Activated T-helper 1 cell treated with Interleukin-2 at 50 U/mL for 16 hours (primary cell): Measurements from ENCODE around the gene NFILZ.

Source experiments
- DNase-seq: peaks from one replicate; pipeline ENCODE4 v3.0.0-alpha.2; 2020; ENCODE audit warnings: low read depth

The NFILZ gene, protein sequence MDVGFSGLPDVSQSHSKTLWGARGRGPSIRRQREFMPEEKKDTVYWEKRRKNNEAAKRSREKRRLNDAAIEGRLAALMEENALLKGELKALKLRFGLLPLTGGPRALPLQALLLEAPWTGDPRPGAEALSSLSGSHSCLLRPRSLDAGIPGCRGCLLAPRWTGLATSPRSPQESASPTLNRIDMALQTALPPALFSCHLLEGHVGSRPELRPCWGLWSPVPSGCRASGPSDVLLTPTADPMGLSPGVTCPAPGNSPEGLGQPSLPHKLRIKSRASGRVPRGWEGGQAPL

GRCh38 chr19:8629996-8630683 lies at the start of gene NFILZ:
Gene NFILZ (plus strand): TSS chr19:8630633. CDS start chr19:8676766, 46,133 bp downstream.
- DNase-seq: no peak

GRCh38 chr19:8580710-8581281 lies 49.6 kb upstream of the NFILZ start:
- DNase-seq: peak; percentile 77

GRCh38 chr19:8584965-8585893 lies 45.2 kb upstream of the NFILZ start:
- no peak for DNase-seq

DNA sequence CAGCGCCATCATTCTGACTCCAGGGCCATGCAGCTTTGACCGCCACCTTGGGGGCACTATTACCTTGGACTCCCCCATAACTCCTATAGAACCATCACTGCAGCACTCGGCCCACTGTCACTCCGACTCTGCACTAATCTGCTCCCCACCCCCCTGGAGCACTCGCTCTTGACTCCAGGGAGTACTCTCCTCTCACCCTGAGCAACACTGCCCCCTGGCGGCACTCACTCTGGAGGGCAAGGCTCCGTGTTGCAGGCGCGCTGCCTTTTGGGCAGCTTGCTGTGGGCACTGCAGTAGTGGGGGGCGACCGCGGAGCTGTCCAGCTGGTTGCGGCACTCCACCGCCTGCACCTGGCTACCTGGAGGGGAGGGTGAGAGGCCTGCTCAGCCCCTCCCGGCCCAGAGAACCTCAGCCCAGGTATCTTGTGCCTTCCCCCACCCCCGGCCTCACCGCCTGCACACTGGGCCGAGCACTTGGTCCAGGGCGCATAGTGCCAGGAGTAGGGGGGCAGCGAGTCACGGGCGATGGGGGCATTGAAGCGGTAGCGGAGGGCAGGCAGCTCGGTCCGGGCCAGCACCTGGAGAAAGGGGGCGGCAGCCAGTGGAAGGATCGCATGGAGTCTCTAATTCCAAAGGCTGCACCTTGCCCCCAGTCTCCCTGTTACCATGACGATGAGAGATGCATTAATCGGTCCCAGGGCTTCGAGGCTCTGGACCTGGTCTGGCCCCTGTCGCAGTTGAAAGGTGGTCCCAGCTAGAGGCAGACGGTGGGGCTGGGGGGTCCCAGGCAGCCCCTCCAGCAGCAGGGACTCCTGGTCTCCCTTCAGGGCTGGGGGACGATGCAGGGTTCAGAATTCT lies 44.3 kb upstream of the NFILZ start:
- DNase-seq: peak; percentile 46

GRCh38 chr19:8589177-8589714 lies 41.2 kb upstream of the NFILZ start:
- no peak for DNase-seq

DNA sequence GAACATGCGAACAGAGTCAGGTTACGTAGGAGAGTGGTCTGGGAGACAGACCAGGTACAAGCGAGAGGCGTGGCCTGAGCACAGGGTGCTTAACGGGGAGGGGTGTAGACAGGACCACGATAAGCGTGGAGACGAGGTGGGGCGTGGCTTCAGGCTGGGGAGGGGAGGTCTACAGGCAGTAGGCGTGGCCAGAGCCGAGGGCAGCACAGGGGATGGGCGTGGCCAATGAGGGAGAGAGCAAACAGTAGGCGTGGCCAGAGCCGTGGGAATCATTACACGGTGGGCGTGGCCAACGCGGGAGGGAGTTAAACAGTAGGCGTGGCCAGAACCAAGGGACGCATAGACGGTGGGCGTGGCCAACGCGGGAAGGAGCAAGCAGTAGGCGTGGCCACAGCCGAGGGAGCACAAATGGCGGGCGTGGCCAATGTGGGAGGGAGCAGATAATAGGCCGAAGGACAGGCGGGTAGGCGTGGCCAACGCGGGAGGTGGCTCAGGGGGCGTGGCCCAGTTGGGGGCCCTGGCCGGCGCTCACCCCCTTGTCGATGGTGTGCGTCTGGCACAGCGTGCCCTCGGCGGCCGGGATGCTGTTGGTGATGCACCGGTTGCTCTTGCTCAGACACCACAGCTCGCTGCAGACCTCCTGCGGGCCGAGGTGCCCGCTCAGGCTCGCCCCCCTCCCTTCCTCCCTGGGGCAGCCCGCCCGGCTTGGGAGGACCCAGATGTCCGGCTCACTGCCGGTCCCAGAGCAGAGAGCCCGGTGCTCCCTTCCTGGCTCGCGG lies 38.0 kb upstream of the NFILZ start:
- DNase-seq: peak; percentile 88

GRCh38 chr19:8593931-8594330 lies 36.5 kb upstream of the NFILZ start:
- no peak for DNase-seq

DNA sequence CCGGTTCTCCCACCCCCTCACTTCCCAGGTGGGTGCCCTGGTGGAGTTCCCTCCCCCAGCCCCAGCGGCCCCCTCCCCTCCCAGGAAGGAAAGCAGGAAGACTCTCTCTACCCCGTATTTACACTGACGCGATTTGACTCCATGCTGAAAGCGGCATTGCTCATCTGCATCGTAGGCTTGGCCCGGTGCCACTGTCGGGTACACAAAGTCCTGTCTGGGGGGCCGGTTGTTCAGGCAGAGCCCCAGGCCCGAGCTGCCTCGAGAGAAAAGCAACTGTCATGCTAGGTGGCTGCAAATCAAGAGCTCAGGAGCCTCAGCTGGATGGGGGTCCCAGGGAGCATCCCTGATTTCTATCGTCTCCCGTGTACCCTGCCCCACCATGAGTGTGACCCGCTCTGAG lies 34.8 kb upstream of the NFILZ start:
- no peak for DNase-seq

- no peak for DNase-seq
Observed at GRCh38 chr19:8596168-8596567, 34.3 kb upstream of the NFILZ start.

- no peak for DNase-seq
Observed at GRCh38 chr19:8600064-8600463, 30.4 kb upstream of the NFILZ start.

DNA sequence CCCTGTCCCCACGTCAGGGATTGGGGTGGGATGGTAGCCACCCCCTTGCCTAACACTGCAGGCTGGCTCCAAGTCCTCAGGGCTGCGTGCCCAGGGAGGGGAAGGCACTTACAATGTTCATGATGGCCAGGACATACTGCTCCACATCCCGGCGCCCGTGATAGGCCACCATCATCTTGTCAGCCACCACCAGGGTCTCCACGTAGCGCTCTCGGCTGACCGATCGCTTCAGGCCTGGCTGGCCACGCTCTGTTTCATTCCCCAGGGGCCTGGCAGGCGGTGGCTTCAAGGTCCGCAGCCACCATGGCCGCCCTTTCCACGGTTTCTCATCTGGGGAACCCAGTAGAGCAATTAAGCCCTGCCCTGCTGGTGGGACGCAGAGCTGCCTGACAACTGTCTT lies 29.6 kb upstream of the NFILZ start:
- no peak for DNase-seq

GRCh38 chr19:8601796-8602195 lies 28.6 kb upstream of the NFILZ start:
- no peak for DNase-seq

- no peak for DNase-seq
Observed at GRCh38 chr19:8605514-8605913, 24.9 kb upstream of the NFILZ start.

DNA sequence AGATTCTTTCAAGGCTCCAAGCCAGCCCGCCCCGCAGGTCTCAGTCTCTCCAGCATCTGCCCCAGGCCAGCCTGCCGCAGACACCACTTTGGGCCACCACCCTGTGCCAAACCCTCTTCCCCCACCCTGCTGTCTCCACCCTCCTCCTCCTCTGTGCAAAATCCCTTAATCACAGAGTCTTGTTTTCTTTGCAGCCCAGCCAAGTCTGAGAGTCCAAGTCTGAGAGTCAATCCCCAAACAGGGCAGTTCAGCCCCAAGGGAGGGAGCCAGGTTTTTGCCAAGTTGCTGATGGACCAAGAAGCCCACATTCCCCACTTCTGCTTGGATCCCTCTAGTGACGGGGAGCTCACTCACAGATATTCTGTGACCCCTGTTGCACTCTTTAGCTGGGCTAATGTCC lies 23.0 kb upstream of the NFILZ start:
- no peak for DNase-seq

DNA sequence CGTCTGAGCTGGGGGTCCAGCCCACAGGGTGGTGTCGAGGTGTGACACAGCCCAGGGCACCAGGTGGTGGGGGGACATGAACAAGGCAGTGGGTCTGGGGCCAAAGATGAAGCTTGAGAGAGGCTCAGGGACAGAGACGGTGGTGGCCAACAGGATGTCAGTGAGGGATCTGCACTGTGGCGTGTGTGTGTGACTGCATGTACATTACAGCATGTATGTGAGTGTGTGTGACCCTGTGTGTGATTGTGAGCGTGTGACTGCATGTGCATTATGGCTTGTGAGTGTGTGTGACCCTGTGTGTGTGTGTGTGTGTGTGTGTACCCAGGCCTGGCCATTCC lies 21.5 kb upstream of the NFILZ start:
- no peak for DNase-seq

DNA sequence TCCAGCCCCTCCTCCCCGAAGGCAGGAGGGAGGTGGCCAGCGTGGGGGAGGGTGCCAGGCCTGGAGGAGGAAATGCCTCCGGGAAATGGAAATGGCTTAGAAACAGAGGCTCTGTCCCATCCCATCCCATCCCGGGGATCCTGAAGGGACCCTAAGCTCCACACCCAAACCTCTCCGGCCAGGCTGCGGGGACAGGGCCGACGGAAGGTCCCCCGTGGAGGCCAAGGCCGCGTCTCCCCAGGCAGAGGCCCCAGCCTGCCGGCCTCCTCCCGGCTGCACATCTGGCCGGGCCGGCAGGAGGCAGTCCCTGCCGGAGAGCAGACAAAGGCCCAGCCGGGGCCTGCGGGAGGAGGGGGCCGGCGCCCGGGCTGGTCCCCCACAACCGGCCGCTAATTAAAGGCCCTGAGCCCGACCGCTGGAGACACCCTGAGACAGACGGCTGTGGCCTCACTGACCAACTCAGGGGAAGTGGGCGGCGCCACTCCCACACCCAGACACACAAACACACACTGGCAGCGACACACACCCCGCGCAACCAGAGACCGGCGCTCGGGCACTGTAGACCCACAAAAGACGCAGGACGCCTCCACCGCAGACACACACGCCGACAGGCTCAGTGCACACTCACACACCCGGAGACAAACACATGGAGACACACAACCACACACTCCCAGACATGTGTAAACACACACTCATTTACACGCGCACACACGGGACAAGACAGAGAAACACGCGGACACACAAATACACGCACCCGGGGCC lies 21.0 kb upstream of the NFILZ start:
- DNase-seq: no peak

DNA sequence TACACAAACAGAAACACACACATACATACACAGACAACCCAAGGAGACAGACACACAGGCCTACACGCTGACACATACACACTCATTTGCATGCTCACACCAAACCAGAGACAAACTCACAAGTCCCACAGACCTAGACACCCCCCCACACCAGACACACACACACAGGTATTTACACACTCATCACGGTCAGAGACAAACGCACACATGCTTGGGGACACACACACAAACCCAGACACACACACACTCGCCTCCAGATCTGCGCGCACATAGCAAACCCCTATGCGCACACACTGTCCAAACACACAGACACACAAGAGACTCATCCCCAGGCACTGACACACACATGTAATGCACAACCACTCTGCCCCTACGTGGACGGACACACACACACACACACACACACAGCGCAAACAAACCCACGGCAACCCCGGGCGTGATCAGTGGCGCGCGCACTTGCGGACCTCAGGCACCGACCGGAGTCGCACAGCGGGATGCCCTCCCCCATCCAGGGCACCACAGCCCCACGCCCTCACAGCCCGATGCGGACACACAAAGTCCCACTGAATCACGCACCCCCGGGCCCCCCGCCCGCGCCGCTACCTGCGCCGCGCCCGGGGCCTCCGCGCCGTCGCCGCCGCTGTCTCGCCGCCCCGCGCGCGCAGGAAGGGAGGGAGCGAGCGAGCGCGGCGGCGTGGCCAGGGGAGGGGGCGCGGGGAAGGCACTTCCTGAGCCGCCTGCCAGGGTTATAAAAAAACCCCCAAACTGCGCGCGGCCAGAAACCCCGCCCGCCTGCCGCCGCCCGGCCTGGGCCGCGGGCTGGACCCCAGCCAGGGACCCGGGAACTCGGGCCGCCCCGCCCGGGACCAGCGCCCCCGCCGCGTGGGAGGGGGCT lies 20.1 kb upstream of the NFILZ start, which contains the start of gene ADAMTS10:
Gene ADAMTS10 (minus strand): TSS at position 675 of the 895 bp plus-strand sequence. CDS start 5,005 bp downstream, outside the sequence.
- peak; percentile 31 for DNase-seq

DNA sequence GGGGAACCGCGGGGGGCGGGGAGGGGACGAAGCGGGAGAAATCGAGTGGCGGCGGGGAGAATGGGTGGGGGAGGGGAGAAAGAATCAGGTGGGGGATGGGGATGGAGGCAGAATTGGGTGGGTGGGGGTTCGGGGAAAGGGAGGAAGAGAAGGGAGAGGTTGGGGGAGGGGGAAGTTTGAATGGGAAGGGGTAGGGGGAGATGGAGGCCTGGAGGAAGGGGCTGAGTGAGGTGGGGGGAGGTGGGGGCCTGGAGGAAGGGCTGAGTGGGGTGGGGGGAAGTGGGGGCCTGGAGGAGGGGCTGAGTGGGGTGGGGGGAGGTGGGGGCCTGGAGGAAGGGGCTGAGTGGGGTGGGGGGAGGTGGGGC lies 19.5 kb upstream of the NFILZ start:
- DNase-seq: no peak
